NCI-H2107 treated with DMSO at 0.1 percent for 48 hours (cell line): ENCODE results near the gene GPR137B.
A peak's percentile ranks its signal among the peaks of the same experiment; 100 is the strongest.
"Not testable (repeated sequence)": the region's sequence is repeated elsewhere in the genome, so short reads cannot be mapped to it uniquely, and the experiment has no call there.

Experiments
- DNase-seq: peaks from one replicate; lab custom pipeline; 2025; ENCODE audit not compliant: unreplicated experiment; lab: John Stamatoyannopoulos, UW

Gene GPR137B, protein sequence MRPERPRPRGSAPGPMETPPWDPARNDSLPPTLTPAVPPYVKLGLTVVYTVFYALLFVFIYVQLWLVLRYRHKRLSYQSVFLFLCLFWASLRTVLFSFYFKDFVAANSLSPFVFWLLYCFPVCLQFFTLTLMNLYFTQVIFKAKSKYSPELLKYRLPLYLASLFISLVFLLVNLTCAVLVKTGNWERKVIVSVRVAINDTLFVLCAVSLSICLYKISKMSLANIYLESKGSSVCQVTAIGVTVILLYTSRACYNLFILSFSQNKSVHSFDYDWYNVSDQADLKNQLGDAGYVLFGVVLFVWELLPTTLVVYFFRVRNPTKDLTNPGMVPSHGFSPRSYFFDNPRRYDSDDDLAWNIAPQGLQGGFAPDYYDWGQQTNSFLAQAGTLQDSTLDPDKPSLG

DNA sequence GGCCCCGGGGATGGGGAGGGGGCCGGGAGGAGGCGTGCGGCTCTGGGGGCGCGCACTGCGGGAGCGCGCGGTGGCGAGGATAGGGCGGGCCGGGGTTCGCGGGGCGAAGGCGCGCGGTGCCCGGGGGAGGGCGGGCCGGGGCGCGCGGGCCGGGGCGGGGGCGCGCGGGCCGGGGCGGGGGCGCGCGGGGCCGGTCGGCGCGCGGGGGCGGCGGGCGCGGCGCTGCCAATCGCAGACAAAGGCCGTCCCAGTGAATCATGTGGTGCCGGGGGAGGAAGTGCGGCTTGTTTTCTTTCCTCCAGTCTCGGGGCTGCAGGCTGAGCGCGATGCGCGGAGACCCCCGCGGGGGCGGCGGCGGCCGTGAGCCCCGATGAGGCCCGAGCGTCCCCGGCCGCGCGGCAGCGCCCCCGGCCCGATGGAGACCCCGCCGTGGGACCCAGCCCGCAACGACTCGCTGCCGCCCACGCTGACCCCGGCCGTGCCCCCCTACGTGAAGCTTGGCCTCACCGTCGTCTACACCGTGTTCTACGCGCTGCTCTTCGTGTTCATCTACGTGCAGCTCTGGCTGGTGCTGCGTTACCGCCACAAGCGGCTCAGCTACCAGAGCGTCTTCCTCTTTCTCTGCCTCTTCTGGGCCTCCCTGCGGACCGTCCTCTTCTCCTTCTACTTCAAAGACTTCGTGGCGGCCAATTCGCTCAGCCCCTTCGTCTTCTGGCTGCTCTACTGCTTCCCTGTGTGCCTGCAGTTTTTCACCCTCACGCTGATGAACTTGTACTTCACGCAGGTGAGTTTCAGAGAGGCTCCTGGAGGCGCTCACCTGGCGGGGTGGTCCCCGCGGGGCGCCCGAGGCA is at the start of gene GPR137B:
TSS of gene GPR137B (plus strand) at position 287 of the 851 bp plus-strand sequence. CDS start at position 371, 84 bp downstream.
- peak; percentile 17 for DNase-seq

DNA sequence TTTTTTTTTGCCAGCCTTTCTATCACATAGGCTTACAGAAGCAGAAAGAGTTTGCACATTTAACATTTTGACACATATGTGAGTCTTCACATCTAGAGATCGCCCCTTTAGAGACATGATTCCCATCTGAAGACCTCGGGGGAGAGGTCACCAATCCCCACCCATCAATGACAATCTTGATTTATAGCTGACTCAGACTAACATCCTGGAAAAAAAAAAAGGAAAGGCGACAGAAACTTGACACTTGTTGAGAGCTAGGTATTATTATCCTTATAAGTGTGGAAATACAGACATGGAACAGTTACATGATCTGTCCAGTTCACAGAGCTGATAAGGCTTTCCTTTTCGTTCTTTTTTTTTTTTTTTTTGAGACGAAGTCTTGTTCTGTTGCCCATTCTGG is 49.4 kb upstream of the GPR137B start:
- DNase-seq = no peak

DNA sequence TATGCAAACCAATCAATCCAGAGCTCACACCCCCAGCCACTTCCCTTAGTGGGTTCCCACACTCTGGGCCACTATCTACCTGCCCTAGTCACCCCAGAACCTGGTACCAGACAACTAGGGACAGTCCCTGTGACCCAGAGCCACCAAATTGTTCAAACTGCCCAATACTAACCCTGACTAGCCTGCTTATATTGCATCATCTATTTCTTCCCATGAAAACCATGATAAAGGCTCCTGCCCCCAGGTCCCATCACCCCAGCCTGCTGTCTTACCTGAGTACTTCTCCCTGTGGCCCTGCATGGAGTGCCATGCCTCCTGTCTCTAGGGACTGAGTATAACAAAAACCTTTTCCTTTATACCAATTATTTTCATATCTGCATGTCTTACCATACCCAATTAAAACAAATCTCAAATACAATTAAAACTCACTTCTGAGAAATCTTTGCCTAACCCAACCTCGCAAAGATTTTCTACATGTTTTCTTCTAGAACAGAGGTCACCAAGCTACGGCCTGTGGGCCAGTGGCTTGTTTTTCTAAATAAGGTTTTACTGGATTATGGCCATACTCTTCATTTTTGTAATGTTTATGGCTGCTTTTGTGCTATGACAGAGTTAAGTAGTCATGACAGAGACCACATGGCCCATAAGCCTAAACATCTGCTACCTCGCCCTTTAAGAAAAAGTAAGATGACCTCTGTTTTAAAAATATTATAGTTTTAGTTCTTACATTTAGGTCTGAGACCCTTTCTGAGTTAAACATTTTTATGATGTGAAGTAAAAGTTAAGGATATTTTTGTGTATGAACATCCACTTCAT is 46.4 kb upstream of the GPR137B start:
- DNase-seq = no peak

DNA sequence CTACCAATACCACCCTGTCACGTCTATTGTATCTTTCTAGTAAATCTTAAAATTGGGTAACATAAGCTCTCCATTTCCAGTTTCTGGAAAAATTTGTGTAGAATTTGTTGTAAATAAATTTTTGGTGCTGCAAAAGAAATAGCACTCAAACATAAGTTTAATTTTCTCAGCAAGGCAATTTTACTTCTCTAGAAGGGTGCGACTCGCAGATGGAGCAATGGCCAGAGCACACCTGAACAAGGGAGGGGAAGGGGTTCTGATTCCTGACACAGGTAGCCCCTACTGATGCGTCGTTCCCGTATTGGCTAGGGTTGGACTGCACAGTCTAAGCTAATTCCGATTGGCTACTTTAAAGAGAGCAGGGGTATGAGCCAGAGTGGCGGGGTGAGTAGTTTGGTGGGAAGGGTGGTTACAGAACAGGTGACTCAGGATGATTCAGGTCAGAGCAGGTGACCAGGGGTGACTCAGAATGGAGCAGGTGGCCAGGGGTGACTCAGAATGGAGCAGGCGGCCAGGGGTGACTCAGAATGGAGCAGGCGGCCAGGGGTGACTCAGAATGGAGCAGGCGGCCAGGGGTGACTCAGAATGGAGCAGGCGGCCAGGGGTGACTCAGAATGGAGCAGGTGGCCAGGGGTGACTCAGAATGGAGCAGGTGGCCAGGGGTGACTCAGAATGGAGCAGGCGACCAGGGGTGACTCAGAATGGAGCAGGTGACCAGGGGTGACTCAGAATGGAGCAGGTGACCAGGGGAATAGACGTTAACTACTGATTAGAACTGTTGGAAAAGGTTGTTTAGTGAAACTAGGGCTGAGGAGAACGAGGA is 45.5 kb upstream of the GPR137B start:
- DNase-seq = not testable (repeated sequence)

DNA sequence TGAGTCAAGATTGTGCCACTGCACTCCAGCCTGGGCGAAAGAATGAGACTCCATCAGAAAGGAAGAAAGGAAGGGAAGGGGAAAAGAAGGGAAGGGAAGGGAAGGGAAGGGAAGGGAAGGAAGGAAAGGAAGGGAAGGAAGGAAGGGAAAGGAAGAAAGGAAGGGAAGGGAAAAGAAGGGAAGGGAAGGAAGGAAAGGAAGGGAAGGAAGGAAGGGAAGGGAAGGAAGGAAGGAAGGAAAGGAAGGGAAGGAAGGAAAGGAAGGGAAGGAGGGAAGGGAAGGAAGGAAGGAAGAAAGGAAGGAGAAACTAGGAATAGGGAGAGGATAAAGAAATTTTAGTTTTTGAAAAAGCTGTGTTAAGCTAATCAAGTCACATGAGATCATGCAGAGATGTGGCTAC is 44.1 kb upstream of the GPR137B start:
- DNase-seq = no peak

DNA sequence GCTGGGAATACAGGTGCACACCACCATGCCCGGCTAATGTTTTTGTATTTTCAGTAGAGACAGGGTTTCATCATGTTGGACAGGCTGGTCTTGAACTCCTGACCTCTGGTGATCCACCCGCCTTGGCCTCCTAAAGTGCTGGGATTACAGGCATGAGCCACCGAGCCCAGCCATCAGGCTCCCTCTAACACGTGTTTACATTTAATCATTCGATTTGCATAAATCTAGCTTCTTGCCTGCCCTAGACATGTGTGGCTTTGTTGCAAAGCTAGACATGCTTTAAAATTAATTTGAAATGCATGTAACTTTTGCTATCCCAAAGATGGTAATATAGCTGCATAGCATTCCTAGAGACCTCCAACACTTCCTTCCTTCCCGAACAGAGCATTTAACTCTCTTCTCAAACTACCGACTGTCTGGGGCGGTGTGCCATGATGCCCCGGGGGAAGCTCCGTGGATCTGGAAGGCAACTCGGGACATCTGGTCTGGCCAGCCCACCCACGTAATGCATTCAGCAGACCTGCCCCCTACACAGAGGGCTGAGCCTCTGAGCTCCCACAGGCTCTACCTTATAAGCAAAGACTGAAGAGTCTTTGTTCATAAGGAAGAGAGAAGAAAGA is 42.9 kb upstream of the GPR137B start:
- no peak for DNase-seq

DNA sequence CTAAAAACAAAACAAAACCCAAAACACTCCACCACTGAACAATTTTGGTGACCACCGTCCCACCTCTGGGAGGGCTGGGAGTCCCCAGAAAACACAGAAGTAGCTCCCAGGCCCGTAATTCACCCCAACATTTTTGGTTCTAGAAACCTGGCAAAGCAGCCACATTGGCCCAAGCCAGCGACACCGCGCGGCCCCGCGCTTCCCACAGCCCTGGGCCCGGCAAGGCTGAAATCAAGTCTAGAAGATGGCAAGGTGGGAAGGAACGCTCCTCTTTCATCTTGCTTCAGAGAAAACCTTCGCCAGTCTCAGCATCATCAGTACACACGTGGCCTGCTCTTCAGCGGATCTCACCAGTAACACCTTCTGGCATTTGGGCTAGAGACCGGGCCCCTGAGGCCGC is 41.5 kb upstream of the GPR137B start:
- no peak for DNase-seq

DNA sequence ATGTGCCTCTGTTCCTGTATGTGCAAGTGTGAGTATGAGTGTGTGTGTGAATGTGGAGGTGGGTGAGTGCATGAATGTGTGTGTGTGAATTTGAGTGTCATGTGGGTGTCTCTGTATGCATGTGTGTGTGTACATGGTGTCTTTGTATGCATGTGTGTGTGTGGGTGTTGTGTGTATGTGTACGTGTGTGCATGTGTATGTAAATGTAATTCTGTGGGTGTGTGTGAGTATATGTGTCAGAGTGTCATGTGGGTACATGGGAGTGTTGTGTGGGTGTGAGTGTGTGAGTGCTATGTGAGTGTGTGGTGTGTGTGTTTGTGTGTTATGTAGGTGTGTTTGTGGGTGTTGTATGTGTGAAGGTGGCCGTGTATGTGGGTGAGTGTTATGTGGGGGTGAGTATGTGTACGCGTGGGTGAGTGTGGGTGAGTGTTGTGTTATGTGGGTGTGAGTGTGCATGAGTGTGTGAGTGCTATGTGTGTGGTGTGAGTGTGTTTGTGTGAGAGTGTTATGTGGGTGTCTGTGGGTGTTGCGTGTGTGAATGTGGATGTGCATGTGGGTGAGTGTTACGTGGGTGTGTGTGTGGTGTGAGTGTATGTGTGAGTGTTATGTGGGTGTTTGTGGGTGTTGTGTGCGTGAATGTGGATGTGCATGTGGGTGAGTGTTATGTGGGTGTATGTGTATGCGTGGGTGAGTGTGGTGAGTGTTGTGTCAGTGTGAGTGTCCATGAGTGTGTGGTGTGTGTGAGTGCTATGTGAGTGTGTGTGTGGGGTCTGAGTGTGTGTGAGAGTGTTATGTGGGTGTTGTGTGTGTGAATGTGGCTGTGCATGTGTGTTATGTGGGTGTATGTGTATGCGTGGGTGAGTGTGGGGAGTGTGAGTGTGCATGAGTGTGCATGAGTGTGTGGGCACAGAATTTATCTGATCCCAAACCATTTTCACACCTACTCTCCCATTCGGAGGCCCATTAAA is 40.8 kb upstream of the GPR137B start:
- DNase-seq = no peak

DNA sequence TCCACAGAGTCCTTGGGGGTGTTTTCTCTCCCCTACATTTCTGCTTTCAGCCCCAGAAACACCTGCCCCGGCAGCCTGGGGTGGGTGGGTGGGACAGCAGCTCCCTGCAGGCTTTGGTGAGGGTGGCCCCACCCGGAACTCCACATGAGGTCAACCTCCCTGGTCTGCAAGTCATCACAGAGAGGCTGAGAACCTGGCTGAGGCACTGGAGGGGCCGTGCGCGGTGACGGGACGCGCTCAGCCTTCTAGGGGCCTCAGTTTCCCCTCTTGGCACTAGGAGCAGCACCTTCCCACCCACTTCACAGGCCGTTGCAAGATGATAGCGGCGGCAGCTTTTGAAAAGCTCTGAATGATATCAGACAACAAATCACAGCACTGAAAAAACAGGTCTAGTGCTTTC is 39.7 kb upstream of the GPR137B start:
- no peak for DNase-seq

DNA sequence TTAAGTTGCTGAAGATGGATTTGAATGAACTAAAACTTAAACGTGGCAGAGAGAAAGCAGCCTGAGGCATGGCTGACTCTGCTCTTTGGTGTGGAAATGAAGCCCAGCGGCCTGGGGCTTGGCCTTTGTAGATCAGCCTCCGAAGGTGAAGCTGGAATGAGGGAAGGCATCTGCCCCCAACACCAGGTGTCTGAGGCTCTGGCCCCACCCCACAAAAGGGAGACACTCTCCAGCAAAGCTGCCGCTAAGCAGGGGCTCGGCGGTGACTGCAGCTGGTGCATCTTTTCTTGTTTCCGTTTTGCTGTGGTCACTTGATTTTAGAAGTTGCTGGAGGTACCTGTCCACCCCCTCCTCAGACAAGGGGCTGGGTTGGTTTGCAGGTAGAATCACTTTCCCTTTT is 39.3 kb upstream of the GPR137B start:
- DNase-seq = peak; percentile 38

DNA sequence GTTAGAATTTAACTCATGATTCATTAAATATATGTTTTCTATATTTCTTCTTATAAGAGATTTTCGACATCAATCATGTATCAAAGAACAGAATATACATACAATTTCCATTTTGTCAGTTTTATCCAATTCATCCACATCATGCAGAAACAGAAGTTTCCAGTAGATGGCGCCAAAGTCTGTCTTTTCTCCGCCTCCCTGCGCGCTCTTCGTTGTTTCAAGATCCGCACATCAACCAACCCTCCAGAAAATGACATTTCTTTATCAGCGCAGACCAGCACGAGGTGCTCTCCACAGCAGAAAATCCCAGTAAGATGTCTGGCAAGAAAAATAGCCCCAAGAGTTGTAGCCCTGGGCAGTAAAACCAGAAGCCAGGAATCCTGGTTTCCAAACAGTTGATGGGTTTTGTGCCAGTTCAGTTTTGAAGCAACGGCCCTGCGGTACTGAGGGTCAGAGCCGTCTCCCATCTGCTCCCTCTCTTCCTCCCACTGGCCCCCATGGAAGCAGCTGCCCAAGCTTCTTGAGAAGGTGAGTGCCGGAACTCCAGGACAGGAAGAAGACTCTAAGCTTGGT is 38.6 kb upstream of the GPR137B start:
- DNase-seq = peak; percentile 65

DNA sequence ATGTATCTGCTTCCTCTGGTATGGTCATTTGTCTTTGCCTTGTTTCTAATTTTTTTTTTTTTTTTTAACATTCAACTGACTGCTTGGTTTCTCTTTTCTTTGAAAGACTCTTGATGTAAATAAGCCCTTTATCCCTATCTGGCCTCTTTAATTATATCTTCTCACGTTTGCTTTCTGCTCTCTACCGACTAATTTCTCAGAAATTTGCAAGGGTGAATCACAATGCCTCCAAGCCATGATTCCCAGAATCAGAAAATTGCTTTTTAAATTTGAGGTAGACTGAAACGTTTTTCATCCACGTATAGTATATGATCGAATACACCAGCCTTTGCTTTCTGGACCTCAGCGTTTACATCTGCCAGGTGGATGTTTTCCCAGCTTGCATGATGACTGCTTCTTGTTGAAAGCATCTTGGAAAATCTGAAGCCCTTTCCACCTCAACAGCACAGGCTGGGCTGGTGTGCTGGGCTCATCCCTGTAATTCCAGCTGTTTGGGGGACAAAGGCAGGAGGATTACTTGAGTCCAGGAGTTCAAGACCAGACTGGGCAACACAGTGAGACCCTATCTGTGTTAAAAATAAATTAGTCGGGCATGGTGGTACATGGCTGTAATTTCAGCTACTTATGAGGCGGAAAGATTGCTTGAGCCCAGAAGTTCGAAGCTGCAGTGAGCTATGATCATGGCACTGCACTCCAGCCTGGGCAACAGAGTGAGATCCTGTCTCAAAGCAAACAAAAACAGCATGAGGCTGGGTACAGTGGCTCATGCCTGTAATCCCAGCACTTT is 35.0 kb upstream of the GPR137B start:
- no peak for DNase-seq

DNA sequence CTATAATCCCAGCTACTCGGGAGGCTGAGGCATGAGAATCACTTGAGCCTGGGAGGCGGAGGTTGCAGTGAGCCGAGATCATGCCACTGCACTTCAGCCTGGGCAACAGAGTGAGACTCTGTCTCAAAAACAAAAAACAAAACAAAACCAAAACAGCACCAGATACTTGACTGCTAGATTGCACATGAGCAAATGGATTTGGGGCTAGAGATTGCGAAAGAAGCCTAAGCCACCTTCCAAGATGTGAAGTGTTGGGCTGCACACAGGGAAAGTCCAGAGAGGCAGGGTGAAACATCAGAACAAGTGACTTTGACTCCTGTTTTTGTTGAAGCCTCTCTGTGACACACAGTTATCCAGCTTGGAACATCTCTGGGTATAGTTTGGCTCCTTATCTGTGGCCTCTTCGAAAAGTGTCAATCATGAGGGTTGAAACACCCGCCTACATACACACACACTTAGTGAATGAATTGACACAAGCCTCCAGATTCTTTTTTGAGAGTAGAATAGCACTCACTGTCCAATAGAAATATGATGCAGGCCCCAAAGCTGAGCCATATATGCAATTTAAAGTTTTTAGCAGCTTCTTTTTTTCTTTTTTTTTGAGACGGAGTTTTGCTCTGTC is 34.2 kb upstream of the GPR137B start:
- no peak for DNase-seq

DNA sequence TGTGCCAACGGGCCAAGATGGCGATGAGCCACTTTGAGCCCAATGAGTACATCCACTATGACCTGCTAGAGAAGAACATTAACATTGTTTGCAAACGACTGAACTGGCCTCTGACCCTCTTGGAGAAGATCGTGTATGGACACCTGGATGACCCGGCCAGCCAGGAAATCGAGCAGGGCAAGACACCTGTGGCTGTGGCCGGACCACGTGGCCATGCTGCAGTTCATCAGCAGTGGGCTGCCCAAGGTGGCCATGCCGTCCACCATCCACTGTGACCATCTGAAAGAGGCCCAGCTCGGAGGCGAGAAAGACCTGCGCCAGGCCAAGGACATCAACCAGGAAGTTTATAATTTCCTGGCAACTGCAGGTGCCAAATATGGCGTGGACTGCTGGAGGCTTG is 32.2 kb upstream of the GPR137B start:
- no peak for DNase-seq

DNA sequence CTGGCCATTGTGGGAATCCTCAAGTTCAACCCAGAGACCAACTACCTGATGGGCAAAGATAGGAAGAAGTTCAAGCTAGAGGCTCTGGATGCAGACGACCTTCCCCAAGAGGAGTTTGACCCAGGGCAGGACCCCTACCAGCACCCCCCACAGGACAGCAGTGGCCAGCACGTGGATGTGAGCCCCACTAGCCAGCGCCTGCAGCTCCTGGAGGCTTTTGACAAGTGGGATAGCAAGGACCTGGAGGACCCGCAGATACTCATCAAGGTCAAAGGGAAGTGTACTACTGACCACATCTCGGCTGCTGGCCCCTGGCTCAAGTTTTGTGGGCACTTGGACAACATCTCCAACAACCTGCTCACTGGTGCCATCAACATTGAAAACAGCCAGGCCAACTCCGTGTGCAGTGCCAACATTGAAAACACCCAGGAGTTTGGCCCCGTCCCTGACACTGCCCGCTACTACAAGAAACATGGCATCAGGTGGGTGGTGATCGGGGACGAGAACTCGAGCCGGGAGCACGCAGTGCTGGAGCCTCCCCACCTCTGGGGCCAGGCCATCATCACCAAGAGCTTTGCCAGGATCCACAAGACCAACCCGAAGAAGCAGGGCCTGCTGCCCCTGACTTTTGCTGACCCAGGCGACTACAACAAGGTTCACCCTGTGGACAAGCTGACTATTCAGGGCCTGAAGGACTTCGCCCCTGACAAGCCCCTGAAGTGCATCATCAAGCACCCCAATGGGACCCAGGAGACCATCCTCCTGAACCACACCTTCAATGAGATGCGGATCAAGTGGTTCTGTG is 30.6 kb upstream of the GPR137B start:
- no peak for DNase-seq

DNA sequence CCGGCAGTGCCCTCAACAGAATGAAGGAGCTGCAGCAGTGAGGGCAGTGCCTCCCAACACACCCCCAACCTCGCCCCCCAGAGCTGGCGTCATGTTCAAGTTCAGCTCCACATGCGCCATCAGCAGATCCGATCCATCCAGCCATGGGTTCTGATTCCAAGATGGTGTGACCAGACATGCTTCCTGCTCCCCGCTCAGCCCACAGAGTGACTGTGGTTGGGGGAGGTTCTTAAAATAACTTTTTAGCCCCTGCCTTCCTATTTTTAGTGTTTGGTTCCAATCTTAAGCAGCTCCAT is 30.1 kb upstream of the GPR137B start:
- DNase-seq = no peak
